ENCODE measurements around the gene CCDC158. TPM values are rescaled to one million over a fixed set of nuclear protein-coding genes. Genes with fewer than 3 reads are reported as not detected.

Gene CCDC158
- total and polyA plus RNA-seq, 2 of the 4 experiments (the other 2 are of a cell fraction): not detected

GRCh38 chr4:76276813-76277212 lies 144.1 kb downstream of the CCDC158 start:
- POLR2A ChIA-PET (ENCODE audit: unreplicated experiment): no interaction called here
- no peak overlapping the region for H2AFZ ChIP-seq (replicated peaks; ENCODE audit: low read length, poor library complexity)
- no CpG with 5 or more reads among the region's 9 CpGs for WGBS, 2 experiments (ENCODE audit: extremely low coverage in 2 of 2, insufficient read length in 1 of 2)

More at GRCh38 chr4:76276813-76277212, 144.1 kb downstream of the CCDC158 start:
- in situ Hi-C loops (cut with MboI; ENCODE audit: low sequenced_read_pairs): no loop called here
- no peak overlapping the region for H3K18ac ChIP-seq (ENCODE audit: low read depth, low read length)
- no peak overlapping the region for H2BK15ac ChIP-seq (ENCODE audit: low read depth, low read length)
- H3K4me1 ChIP-seq (ENCODE audit: control insufficient read depth, insufficient read depth, low read length): no peaks in the 10 kb centered on the region
- no peak overlapping the region for H2AK9ac ChIP-seq (replicated peaks; ENCODE audit: low read depth, low read length, poor library complexity)
- TF ChIP-seq, protein P1, sequence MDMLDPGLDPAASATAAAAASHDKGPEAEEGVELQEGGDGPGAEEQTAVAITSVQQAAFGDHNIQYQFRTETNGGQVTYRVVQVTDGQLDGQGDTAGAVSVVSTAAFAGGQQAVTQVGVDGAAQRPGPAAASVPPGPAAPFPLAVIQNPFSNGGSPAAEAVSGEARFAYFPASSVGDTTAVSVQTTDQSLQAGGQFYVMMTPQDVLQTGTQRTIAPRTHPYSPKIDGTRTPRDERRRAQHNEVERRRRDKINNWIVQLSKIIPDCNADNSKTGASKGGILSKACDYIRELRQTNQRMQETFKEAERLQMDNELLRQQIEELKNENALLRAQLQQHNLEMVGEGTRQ (IDR thresholded peaks at IDR 0.05; ENCODE audit: low read depth, low read length): no peak
- TF ChIP-seq MXI1 (IDR thresholded peaks at IDR 0.05; ENCODE audit: borderline replicate concordance, low read depth, low read length) (no peak), MAZ (IDR thresholded peaks at IDR 0.05; ENCODE audit: borderline replicate concordance, low read depth, low read length) (no peak), MAFK (IDR thresholded peaks at IDR 0.05; ENCODE audit: low read depth, low read length) (no peak), CEBPB (IDR thresholded peaks at IDR 0.05; ENCODE audit: low read depth, low read length) (no peak), CHD1 (IDR thresholded peaks at IDR 0.05; ENCODE audit: low read depth, low read length) (no peak), NFE2L2 (IDR thresholded peaks at IDR 0.05; ENCODE audit: low read depth, low read length) (no peak), RAD21 (IDR thresholded peaks at IDR 0.05; ENCODE audit: low read length) (no peak), BHLHE40 (IDR thresholded peaks at IDR 0.05; ENCODE audit: low read depth, low read length) (no peak), RFX5 (IDR thresholded peaks at IDR 0.05; ENCODE audit: low read depth, low read length) (no peak), SMC3 (IDR thresholded peaks at IDR 0.05; ENCODE audit: low read depth, low read length) (no peak), RCOR1 (IDR thresholded peaks at IDR 0.05; ENCODE audit: insufficient replicate concordance, low read length) (no peak)
- TF ChIP-seq, protein P2, sequence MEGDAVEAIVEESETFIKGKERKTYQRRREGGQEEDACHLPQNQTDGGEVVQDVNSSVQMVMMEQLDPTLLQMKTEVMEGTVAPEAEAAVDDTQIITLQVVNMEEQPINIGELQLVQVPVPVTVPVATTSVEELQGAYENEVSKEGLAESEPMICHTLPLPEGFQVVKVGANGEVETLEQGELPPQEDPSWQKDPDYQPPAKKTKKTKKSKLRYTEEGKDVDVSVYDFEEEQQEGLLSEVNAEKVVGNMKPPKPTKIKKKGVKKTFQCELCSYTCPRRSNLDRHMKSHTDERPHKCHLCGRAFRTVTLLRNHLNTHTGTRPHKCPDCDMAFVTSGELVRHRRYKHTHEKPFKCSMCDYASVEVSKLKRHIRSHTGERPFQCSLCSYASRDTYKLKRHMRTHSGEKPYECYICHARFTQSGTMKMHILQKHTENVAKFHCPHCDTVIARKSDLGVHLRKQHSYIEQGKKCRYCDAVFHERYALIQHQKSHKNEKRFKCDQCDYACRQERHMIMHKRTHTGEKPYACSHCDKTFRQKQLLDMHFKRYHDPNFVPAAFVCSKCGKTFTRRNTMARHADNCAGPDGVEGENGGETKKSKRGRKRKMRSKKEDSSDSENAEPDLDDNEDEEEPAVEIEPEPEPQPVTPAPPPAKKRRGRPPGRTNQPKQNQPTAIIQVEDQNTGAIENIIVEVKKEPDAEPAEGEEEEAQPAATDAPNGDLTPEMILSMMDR (conservative IDR thresholded peaks at IDR 0.05; ENCODE audit: low read depth, low read length): no peak
- H3K27me3 ChIP-seq (ENCODE audit: control insufficient read depth, insufficient read depth, low read length): peaks cover 35% of the 10 kb centered on the region
- H2AK5ac ChIP-seq (ENCODE audit: low read depth, low read length): no peak overlapping the region
- no peak overlapping the region for H3K14ac ChIP-seq (replicated peaks; ENCODE audit: low read depth, low read length)
- no peak overlapping the region for H4K8ac ChIP-seq (ENCODE audit: low read depth in 2 of 2, low read length in 2 of 2)
- H3K56ac ChIP-seq (ENCODE audit: extremely low read depth, insufficient read depth, low read length): no peak overlapping the region
- no peak overlapping the region for H2BK120ac ChIP-seq (ENCODE audit: low read depth, low read length)
- no peaks in the 10 kb centered on the region for H3K9me3 ChIP-seq (ENCODE audit: control insufficient read depth, insufficient read depth, low read length)
- dilution Hi-C loops (cut with HindIII; ENCODE audit: low sequenced_read_pairs, unreplicated experiment): no loop called here
- intact Hi-C loops (cut with micrococcal nuclease): no loop called here
- H3K79me1 ChIP-seq (ENCODE audit: low read depth in 1 of 2, low read length in 2 of 2): no peaks in the 10 kb centered on the region
- no peak overlapping the region for H3K27ac ChIP-seq (ENCODE audit: insufficient read depth, low read length)
- H3K9me1 ChIP-seq (ENCODE audit: insufficient read depth, low read length): peaks cover 2% of the 10 kb centered on the region; the same call in 1 of the 2 replicates
- DNase-seq (no peak), ATAC-seq (ENCODE audit: low read depth) (no peak)
- no peaks in the 10 kb centered on the region for H3K36me3 ChIP-seq (ENCODE audit: control insufficient read depth, insufficient read depth, low read length)
- CTCF ChIA-PET: no interaction called here
- H4K20me1 ChIP-seq (ENCODE audit: insufficient read depth, low read length): no peaks in the 10 kb centered on the region
- no TSS peak for BruUV-seq (replicated peaks)
- no peak overlapping the region for H3K23ac ChIP-seq (ENCODE audit: low read depth, low read length)
- H2BK20ac ChIP-seq (ENCODE audit: low read depth, low read length): no peak overlapping the region
- H4K5ac ChIP-seq (ENCODE audit: low read depth, low read length): no peak overlapping the region
- H3K9ac ChIP-seq (ENCODE audit: low read depth, low read length): no peak overlapping the region
- H3K4me2 ChIP-seq (ENCODE audit: low read depth, low read length): no peak overlapping the region
- no peak overlapping the region for H3K4ac ChIP-seq (ENCODE audit: low read depth, low read length)
- H4K91ac ChIP-seq (ENCODE audit: insufficient read depth, low read depth, low read length): no peak overlapping the region
- H3K4me3 ChIP-seq (ENCODE audit: insufficient read depth, low read depth, low read length): no peak overlapping the region
- no peak overlapping the region for H2BK5ac ChIP-seq (ENCODE audit: low read depth, low read length, poor library complexity, severe bottlenecking)
